Measurements from ENCODE around the gene MMP14. TPM values are rescaled to one million over a fixed set of nuclear protein-coding genes. Genes with fewer than 3 reads are reported as not detected.

MMP14 gene
- total and polyA plus RNA-seq, 9 of the 15 experiments (the other 6 are each of a cell fraction or from before 2014, with no cell fraction given): 0.36 to 5.8 (median 1.3) TPM; not detected in 2

DNA sequence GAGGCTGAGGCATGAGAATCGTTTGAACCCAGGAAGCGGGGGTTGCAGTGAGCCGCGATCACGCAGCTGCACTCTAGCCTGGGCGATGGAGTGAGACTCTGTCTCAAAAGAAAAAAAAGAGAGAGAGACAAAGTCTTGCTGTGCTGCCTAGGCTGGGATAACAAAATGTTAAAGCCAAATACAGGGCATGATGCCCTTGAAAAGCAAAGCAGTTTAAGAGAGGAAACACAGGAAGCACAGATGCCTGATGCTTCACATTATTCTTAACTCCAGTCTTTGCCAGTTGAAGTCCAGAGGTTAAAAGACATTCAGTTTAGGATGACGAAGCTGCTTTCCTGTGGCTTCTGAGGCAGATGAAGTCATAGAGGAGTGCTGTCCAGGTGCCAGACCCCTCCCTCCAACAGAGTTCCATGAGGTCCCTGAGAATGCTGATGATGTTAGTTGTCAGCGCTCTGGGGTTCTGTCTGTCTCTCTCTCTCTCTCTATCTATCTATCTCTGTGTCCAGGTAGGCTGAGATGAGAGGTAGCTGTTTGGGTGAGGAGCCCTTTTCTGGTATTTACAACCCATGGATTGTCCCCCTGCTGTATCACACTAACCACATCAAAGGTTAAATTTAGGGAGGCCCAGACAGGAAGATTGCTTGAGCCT is 11.6 kb upstream of the MMP14 start (continued):
- TF ChIP-seq, protein P1, sequence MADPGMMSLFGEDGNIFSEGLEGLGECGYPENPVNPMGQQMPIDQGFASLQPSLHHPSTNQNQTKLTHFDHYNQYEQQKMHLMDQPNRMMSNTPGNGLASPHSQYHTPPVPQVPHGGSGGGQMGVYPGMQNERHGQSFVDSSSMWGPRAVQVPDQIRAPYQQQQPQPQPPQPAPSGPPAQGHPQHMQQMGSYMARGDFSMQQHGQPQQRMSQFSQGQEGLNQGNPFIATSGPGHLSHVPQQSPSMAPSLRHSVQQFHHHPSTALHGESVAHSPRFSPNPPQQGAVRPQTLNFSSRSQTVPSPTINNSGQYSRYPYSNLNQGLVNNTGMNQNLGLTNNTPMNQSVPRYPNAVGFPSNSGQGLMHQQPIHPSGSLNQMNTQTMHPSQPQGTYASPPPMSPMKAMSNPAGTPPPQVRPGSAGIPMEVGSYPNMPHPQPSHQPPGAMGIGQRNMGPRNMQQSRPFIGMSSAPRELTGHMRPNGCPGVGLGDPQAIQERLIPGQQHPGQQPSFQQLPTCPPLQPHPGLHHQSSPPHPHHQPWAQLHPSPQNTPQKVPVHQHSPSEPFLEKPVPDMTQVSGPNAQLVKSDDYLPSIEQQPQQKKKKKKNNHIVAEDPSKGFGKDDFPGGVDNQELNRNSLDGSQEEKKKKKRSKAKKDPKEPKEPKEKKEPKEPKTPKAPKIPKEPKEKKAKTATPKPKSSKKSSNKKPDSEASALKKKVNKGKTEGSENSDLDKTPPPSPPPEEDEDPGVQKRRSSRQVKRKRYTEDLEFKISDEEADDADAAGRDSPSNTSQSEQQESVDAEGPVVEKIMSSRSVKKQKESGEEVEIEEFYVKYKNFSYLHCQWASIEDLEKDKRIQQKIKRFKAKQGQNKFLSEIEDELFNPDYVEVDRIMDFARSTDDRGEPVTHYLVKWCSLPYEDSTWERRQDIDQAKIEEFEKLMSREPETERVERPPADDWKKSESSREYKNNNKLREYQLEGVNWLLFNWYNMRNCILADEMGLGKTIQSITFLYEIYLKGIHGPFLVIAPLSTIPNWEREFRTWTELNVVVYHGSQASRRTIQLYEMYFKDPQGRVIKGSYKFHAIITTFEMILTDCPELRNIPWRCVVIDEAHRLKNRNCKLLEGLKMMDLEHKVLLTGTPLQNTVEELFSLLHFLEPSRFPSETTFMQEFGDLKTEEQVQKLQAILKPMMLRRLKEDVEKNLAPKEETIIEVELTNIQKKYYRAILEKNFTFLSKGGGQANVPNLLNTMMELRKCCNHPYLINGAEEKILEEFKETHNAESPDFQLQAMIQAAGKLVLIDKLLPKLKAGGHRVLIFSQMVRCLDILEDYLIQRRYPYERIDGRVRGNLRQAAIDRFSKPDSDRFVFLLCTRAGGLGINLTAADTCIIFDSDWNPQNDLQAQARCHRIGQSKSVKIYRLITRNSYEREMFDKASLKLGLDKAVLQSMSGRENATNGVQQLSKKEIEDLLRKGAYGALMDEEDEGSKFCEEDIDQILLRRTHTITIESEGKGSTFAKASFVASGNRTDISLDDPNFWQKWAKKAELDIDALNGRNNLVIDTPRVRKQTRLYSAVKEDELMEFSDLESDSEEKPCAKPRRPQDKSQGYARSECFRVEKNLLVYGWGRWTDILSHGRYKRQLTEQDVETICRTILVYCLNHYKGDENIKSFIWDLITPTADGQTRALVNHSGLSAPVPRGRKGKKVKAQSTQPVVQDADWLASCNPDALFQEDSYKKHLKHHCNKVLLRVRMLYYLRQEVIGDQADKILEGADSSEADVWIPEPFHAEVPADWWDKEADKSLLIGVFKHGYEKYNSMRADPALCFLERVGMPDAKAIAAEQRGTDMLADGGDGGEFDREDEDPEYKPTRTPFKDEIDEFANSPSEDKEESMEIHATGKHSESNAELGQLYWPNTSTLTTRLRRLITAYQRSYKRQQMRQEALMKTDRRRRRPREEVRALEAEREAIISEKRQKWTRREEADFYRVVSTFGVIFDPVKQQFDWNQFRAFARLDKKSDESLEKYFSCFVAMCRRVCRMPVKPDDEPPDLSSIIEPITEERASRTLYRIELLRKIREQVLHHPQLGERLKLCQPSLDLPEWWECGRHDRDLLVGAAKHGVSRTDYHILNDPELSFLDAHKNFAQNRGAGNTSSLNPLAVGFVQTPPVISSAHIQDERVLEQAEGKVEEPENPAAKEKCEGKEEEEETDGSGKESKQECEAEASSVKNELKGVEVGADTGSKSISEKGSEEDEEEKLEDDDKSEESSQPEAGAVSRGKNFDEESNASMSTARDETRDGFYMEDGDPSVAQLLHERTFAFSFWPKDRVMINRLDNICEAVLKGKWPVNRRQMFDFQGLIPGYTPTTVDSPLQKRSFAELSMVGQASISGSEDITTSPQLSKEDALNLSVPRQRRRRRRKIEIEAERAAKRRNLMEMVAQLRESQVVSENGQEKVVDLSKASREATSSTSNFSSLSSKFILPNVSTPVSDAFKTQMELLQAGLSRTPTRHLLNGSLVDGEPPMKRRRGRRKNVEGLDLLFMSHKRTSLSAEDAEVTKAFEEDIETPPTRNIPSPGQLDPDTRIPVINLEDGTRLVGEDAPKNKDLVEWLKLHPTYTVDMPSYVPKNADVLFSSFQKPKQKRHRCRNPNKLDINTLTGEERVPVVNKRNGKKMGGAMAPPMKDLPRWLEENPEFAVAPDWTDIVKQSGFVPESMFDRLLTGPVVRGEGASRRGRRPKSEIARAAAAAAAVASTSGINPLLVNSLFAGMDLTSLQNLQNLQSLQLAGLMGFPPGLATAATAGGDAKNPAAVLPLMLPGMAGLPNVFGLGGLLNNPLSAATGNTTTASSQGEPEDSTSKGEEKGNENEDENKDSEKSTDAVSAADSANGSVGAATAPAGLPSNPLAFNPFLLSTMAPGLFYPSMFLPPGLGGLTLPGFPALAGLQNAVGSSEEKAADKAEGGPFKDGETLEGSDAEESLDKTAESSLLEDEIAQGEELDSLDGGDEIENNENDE (IDR thresholded peaks at IDR 0.05; ENCODE audit: low read depth, low read length): no peak
- TF ChIP-seq U2AF1 (optimal IDR thresholded peaks at IDR 0.05; ENCODE audit: low read depth, low read length) (no peak), ILK (tag; IDR thresholded peaks at IDR 0.05; ENCODE audit: borderline replicate concordance, low read depth) (no peak), ZNF311 (CRISPR knock-in tag; IDR thresholded peaks at IDR 0.05) (no peak), DMBX1 (CRISPR knock-in tag; IDR thresholded peaks at IDR 0.05; ENCODE audit: borderline replicate concordance) (peak; percentile 13; the same call in 1 of the 2 replicates), CEBPG (CRISPR knock-in tag; IDR thresholded peaks at IDR 0.05) (no peak), CEBPG (tag; conservative IDR thresholded peaks at IDR 0.05 in 1 of 2, IDR thresholded peaks at IDR 0.05 in 1 of 2) (no peak), LARP7 (IDR thresholded peaks at IDR 0.05) (no peak), GABPB1 (CRISPR knock-in tag; IDR thresholded peaks at IDR 0.05) (0 out of 2 replicates have a peak, but pooled peaks have one; percentile 23), KDM1A (IDR thresholded peaks at IDR 0.05) (peak in 1 of 2 experiments; percentile 36; a peak in 1 of 4 replicates), HIVEP1 (CRISPR knock-in tag; IDR thresholded peaks at IDR 0.05) (no peak), ZNF830 (CRISPR knock-in tag; IDR thresholded peaks at IDR 0.05) (no peak), NFATC3 (IDR thresholded peaks at IDR 0.05) (no peak), HLTF (IDR thresholded peaks at IDR 0.05) (no peak), ZNF445 (CRISPR knock-in tag; IDR thresholded peaks at IDR 0.05; ENCODE audit: low read depth) (no peak), GTF2A2 (tag; IDR thresholded peaks at IDR 0.05) (no peak)
- TF ChIP-seq, protein P2, sequence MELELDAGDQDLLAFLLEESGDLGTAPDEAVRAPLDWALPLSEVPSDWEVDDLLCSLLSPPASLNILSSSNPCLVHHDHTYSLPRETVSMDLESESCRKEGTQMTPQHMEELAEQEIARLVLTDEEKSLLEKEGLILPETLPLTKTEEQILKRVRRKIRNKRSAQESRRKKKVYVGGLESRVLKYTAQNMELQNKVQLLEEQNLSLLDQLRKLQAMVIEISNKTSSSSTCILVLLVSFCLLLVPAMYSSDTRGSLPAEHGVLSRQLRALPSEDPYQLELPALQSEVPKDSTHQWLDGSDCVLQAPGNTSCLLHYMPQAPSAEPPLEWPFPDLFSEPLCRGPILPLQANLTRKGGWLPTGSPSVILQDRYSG (tag; conservative IDR thresholded peaks at IDR 0.05; ENCODE audit: low read depth): no peak

Data from K562 (cell line).